Trophoblast cell (in vitro differentiated cells and primary cell): Measurements from ENCODE around the gene BPNT1. TPM values are rescaled to one million over a fixed set of nuclear protein-coding genes. Genes with fewer than 3 reads are reported as not detected.

Experiments used
- DNase-seq, 2 donors: peaks; one replicate each; pipeline ENCODE4 v3.0.0-alpha.2; 2016
- H2AFZ ChIP-seq: 2 replicates; pipeline ENCODE4 v1.6.1; 2013; ENCODE audit warnings: low read length, moderate library complexity, mild to moderate bottlenecking; ENCODE audit not compliant: insufficient read depth, poor library complexity
- H2AK5ac ChIP-seq: 2 replicates; pipeline ENCODE4 v1.6.1; 2013; ENCODE audit warnings: mild to moderate bottlenecking, low read length
- H2BK120ac ChIP-seq: 2 replicates; pipeline ENCODE4 v1.6.1; 2013; ENCODE audit warnings: low read length, mild to moderate bottlenecking, moderate library complexity; ENCODE audit not compliant: insufficient read depth, poor library complexity
- H2BK12ac ChIP-seq: 2 replicates; pipeline ENCODE4 v1.6.1; 2013; ENCODE audit warnings: mild to moderate bottlenecking, low read length, moderate library complexity
- H2BK5ac ChIP-seq: 2 replicates; pipeline ENCODE4 v1.6.1; 2013; ENCODE audit warnings: low read length, low read depth, moderate library complexity, mild to moderate bottlenecking; ENCODE audit not compliant: poor library complexity
- H3K14ac ChIP-seq: 2 replicates; pipeline ENCODE4 v1.6.1; 2013; ENCODE audit warnings: mild to moderate bottlenecking, low read length
- H3K18ac ChIP-seq: 2 replicates; pipeline ENCODE4 v1.6.1; 2013; ENCODE audit warnings: mild to moderate bottlenecking, low read length
- H3K23ac ChIP-seq: 2 replicates; pipeline ENCODE4 v1.6.1; 2013; ENCODE audit warnings: low read length
- H3K27ac ChIP-seq: 2 replicates; pipeline ENCODE4 v1.5.1; 2013; ENCODE audit warnings: low read depth, mild to moderate bottlenecking, inconsistent platforms, low read length, moderate library complexity
- H3K27me3 ChIP-seq: 2 replicates; pipeline ENCODE4 v1.6.1; 2013; ENCODE audit warnings: inconsistent platforms, mild to moderate bottlenecking, low read length, moderate library complexity; ENCODE audit not compliant: insufficient read depth
- H3K36me3 ChIP-seq, 2 experiments: 1 replicate in 1 of 2; 2 replicates in 1 of 2; pipeline ENCODE4 v1.6.1; 2013; ENCODE audit warnings: low read length in 2 of 2, mild to moderate bottlenecking in 2 of 2, moderate library complexity in 1 of 2; ENCODE audit not compliant: insufficient read depth in 2 of 2, control insufficient read depth in 1 of 2
- H3K4ac ChIP-seq: 2 replicates; pipeline ENCODE4 v1.6.1; 2013; ENCODE audit warnings: low read depth, mild to moderate bottlenecking, low read length, moderate library complexity
- H3K4me1 ChIP-seq, 2 experiments: 1 replicate in 1 of 2; 2 replicates in 1 of 2; pipeline ENCODE4 v1.6.1; 2013; ENCODE audit warnings: low read length in 2 of 2, mild to moderate bottlenecking in 2 of 2, moderate library complexity in 1 of 2; ENCODE audit not compliant: insufficient read depth in 2 of 2, control insufficient read depth in 1 of 2
- H3K4me2 ChIP-seq: 2 replicates; pipeline ENCODE4 v1.6.1; 2013; ENCODE audit warnings: inconsistent platforms, mild to moderate bottlenecking, low read length, moderate library complexity
- H3K4me3 ChIP-seq: 2 replicates; pipeline ENCODE4 v1.5.1; 2013; ENCODE audit warnings: mild to moderate bottlenecking, low read depth, low read length, inconsistent platforms
- H3K79me1 ChIP-seq: one replicate; pipeline ENCODE4 v1.6.1; 2013; ENCODE audit warnings: low read length
- H3K79me2 ChIP-seq: 2 replicates; pipeline ENCODE4 v1.6.1; 2013; ENCODE audit warnings: low read length, mild to moderate bottlenecking; ENCODE audit not compliant: control insufficient read depth, insufficient read depth, poor library complexity
- H3K9ac ChIP-seq: 2 replicates; pipeline ENCODE4 v1.6.1; 2013; ENCODE audit warnings: mild to moderate bottlenecking, low read length
- H3K9me3 ChIP-seq: 2 replicates; pipeline ENCODE4 v1.6.1; 2013; ENCODE audit warnings: low read depth, mild to moderate bottlenecking, control low read depth, inconsistent platforms, low read length; ENCODE audit not compliant: insufficient read depth
- H4K12ac ChIP-seq: 2 replicates; pipeline ENCODE4 v1.6.1; 2013; ENCODE audit warnings: low read depth, mild to moderate bottlenecking, low read length, moderate library complexity
- H4K8ac ChIP-seq: 2 replicates; pipeline ENCODE4 v1.6.1; 2013; ENCODE audit warnings: low read depth, mild to moderate bottlenecking, low read length, moderate library complexity
- H4K91ac ChIP-seq: one replicate; pipeline ENCODE4 v1.6.1; 2013; ENCODE audit warnings: low read depth, mild to moderate bottlenecking, low read length, moderate library complexity
- WGBS: extraction: QIAGEN DNeasy Blood & Tissue Kit; methylation state at CpG from one replicate; pipeline ENCODE4 v1.1.7; 2013; ENCODE audit warnings: missing lambda C conversion rate; ENCODE audit not compliant: insufficient read length, insufficient coverage; ENCODE audit errors: extremely low coverage; 5-methylcytosine and 5-hydroxymethylcytosine counted together
- polyA plus RNA-seq: library from polyadenylated mRNA; stranded (reverse); fragments of 200-250 nt; gene quantifications from 2 replicates; pipeline ENCODE4 v1.2.3, GENCODE V29; 2013

BPNT1 gene, protein sequence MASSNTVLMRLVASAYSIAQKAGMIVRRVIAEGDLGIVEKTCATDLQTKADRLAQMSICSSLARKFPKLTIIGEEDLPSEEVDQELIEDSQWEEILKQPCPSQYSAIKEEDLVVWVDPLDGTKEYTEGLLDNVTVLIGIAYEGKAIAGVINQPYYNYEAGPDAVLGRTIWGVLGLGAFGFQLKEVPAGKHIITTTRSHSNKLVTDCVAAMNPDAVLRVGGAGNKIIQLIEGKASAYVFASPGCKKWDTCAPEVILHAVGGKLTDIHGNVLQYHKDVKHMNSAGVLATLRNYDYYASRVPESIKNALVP
- polyA plus RNA-seq, result 18.5 and 19.6 TPM in 2 replicates

DNA sequence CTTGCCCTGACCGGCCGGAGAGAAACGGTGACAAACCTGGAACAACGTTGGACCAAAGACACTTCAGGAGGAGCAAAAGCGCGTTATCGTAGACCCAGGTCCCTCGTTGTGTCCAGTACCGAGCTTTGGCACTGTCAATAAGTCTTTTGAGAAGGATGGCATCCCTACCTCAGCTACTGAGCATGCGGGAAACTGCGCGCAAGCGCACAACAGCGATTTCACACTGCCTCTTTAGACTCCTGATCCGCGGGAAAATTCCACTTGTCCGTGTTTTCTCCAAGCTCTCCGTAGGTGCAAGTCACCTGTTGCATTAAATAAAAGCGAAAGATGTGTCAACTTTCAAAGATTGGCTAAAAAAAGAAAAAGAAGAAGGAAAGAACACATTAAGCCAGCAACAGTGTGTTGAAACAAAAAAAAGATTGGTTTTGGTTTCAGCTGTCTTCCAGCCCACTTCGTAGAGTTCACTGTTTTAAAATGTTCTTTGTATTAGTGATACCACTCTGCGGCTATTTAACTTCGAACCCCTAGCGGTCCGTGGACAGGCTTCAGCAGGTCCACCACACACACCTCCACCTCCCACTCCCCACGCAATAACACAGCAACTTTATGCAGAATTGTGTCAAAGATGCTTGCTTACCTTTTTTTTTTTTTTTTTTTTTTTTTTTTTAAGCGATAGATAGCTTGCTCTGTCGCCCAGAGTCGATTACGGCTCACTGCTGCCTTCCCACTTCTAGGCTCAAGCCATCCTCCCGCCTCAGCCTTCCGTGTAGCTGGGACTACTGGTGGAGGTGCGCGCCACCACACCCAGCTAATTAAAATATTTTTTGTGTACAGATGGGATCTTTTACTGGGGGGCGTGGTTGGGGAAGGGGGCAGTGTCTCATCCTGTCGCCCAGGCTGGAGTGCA lies at the start of gene BPNT1:
Gene BPNT1, minus strand, starts transcription at position 139 of the 907 bp plus-strand sequence. CDS start 9,942 bp downstream, outside the sequence.
- no peaks in the 10 kb centered on the region for H3K27me3 ChIP-seq
- H3K4me3 ChIP-seq, result peak within 1 kb of the TSS; percentile 82
- H4K12ac ChIP-seq, result no peak within 1 kb of the TSS
- H3K27ac ChIP-seq, result no peak within 1 kb of the TSS
- no peaks in the 10 kb centered on the region for H3K36me3 ChIP-seq
- no peak within 1 kb of the TSS for H3K23ac ChIP-seq
- H2BK5ac ChIP-seq, result no peak within 1 kb of the TSS
- no CpG with 5 or more reads among the region's 35 CpGs for WGBS
- no peak within 1 kb of the TSS for H4K91ac ChIP-seq
- peaks cover 5% of the 10 kb centered on the region for H3K79me1 ChIP-seq
- no peak within 1 kb of the TSS for H2BK12ac ChIP-seq
- H2AFZ ChIP-seq, result peak within 1 kb of the TSS; percentile 64
- DNase-seq, result peak; percentile 97 to 100
- no peak within 1 kb of the TSS for H2BK120ac ChIP-seq
- peak within 1 kb of the TSS; percentile 99 for H3K4me2 ChIP-seq
- H3K9ac ChIP-seq, result peak within 1 kb of the TSS; percentile 96
- no peak within 1 kb of the TSS for H3K4ac ChIP-seq
- H2AK5ac ChIP-seq, result no peak within 1 kb of the TSS
- no peak within 1 kb of the TSS for H3K14ac ChIP-seq
- H3K18ac ChIP-seq, result no peak within 1 kb of the TSS
- peak within 1 kb of the TSS; percentile 73 for H4K8ac ChIP-seq
- peaks cover 0 to 3% of the 10 kb centered on the region in 2 experiments for H3K4me1 ChIP-seq
- no peaks in the 10 kb centered on the region for H3K9me3 ChIP-seq
- peaks cover 6% of the 10 kb centered on the region for H3K79me2 ChIP-seq

DNA sequence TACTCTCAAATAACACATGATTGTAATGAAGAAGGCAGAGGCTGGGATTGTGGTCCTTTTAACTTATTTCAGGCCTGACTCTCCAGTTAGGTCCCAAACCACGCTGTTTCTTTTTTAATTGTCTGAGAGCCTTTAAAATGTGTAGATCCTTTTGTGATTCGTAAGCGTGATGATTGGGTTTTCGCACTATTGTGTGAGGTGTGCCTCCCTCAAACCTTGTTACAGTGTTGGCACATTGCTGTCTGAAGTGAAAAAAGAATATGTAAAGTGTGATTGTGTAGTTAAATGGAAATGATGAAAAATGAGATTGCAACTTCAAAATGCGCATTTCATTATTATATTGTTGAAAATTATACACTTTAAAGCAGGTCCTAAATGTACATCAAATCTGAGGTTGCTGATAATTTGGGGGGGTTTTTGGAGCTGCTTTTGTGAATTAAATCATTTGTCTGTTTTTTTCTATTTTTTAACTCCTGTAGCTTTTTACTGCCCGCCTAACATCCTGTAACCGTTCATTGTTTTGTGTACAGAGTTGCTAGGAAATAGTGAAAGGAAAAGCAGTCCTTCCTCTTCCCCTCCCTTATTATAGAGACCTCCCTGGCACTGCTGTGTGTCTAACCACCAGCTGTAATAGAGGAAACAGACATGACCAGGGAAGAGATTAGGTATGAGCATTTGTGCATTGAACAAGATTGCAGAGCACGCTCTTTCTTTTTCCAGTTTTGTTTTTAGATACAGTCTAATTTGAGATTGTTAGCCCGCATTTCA lies 47.6 kb upstream of the BPNT1 start:
- H2BK12ac ChIP-seq, result no peak overlapping the region
- H3K23ac ChIP-seq, result no peak overlapping the region
- H3K36me3 ChIP-seq, result peaks cover 14 to 24% of the 10 kb centered on the region in 2 experiments
- H4K12ac ChIP-seq, result no peak overlapping the region
- H3K4me3 ChIP-seq, result no peak overlapping the region
- H3K4me1 ChIP-seq, result no peaks in the 10 kb centered on the region
- H3K4me2 ChIP-seq, result no peak overlapping the region
- no CpG with 5 or more reads among the region's 9 CpGs for WGBS
- H2BK5ac ChIP-seq, result no peak overlapping the region
- H2AFZ ChIP-seq, result no peak overlapping the region
- no peak overlapping the region for H2BK120ac ChIP-seq
- no peak overlapping the region for H3K18ac ChIP-seq
- no peaks in the 10 kb centered on the region for H3K27me3 ChIP-seq
- H4K8ac ChIP-seq, result no peak overlapping the region
- no peaks in the 10 kb centered on the region for H3K79me2 ChIP-seq
- H3K9me3 ChIP-seq, result no peaks in the 10 kb centered on the region
- no peak overlapping the region for H4K91ac ChIP-seq
- DNase-seq, result no peak
- no peaks in the 10 kb centered on the region for H3K79me1 ChIP-seq
- H3K27ac ChIP-seq, result no peak overlapping the region
- H3K14ac ChIP-seq, result no peak overlapping the region
- no peak overlapping the region for H2AK5ac ChIP-seq
- no peak overlapping the region for H3K4ac ChIP-seq
- no peak overlapping the region for H3K9ac ChIP-seq

DNA sequence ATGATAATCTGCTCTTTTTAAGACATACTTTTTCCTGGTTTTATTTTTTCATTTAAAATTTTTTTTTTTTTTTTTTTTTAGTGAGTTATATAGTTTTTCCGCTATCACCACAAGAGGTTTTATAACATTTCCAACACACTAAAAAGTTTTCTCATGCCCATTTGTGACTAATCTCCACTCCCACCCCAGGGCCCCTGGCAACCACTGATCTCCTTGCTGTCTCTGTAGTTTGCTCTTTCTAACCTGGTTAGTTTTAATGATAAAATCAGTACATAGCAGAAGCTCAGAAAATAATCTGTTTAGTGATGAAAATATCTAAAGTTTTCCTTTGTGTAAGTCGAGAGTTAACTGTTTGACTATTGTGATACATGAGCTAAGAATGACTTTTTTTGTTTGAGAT lies 46.2 kb upstream of the BPNT1 start:
- Histone ChIP-seq H3K79me1 (no peaks in the 10 kb centered on the region), H3K36me3 (peaks cover 12 to 16% of the 10 kb centered on the region in 2 experiments), H4K8ac (no peak overlapping the region), H3K9me3 (no peaks in the 10 kb centered on the region), H2AK5ac (no peak overlapping the region), H2BK5ac (no peak overlapping the region), H3K14ac (no peak overlapping the region), H3K4me1 (no peaks in the 10 kb centered on the region), H3K18ac (no peak overlapping the region), H3K27ac (no peak overlapping the region), H2BK120ac (no peak overlapping the region), H3K23ac (no peak overlapping the region), H3K79me2 (no peaks in the 10 kb centered on the region), H3K27me3 (no peaks in the 10 kb centered on the region), H3K4me2 (no peak overlapping the region), H2BK12ac (no peak overlapping the region), H3K9ac (no peak overlapping the region), H4K91ac (no peak overlapping the region), H2AFZ (no peak overlapping the region), H3K4ac (no peak overlapping the region), H3K4me3 (no peak overlapping the region), H4K12ac (no peak overlapping the region)
- WGBS, result no CpG with 5 or more reads among the region's 2 CpGs
- no peak for DNase-seq

DNA sequence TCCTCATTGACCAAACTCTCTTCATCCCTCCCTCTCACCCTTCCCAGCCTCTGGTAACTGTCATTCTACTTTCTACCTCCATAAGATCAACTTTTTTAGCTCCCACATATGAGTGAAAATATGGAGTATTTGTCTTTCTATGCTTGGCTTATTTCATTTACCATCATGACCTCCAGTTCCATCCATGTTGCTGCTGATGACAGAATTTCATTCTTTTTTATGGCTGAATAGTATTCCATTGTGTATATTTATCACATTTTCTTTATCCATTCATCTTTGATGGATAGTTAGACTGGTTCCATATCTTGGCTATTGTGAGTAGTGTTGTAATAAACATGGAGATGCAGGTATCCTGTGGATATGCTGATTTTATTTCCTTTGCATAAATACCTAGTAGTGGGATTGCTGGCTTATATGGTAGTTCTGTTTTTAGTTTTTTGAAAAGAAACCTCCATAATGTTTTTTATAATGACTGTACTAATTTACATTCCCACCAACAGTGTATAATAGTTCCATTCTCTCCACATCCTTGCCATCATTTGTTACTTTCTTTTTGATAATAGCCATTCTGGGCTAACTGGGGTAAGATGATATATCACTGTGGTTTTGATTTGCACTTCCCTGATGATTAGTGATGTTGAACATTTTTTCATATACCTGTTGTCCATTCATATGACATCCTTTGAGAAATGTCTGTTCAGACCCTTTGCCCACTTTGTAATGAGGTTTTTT lies 40.1 kb upstream of the BPNT1 start:
- no peak overlapping the region for H2BK12ac ChIP-seq
- H4K12ac ChIP-seq, result no peak overlapping the region
- no peaks in the 10 kb centered on the region for H3K4me1 ChIP-seq
- H4K91ac ChIP-seq, result no peak overlapping the region
- no peak overlapping the region for H2AK5ac ChIP-seq
- H3K36me3 ChIP-seq, result peaks cover 3 to 10% of the 10 kb centered on the region in 2 experiments
- no peak for DNase-seq
- no peaks in the 10 kb centered on the region for H3K27me3 ChIP-seq
- H2BK5ac ChIP-seq, result no peak overlapping the region
- no peak overlapping the region for H3K18ac ChIP-seq
- H2BK120ac ChIP-seq, result no peak overlapping the region
- no peaks in the 10 kb centered on the region for H3K79me1 ChIP-seq
- H3K9ac ChIP-seq, result no peak overlapping the region
- no peaks in the 10 kb centered on the region for H3K79me2 ChIP-seq
- H3K9me3 ChIP-seq, result no peaks in the 10 kb centered on the region
- no peak overlapping the region for H3K4me2 ChIP-seq
- no peak overlapping the region for H2AFZ ChIP-seq
- no peak overlapping the region for H4K8ac ChIP-seq
- no peak overlapping the region for H3K14ac ChIP-seq
- no peak overlapping the region for H3K23ac ChIP-seq
- H3K4ac ChIP-seq, result no peak overlapping the region
- H3K4me3 ChIP-seq, result no peak overlapping the region
- no peak overlapping the region for H3K27ac ChIP-seq
